ENCODE measurements around the gene CDK12. TPM values are rescaled to one million over a fixed set of nuclear protein-coding genes. Genes with fewer than 3 reads are reported as not detected.

Gene CDK12
- total and polyA plus RNA-seq, 9 of the 15 experiments (the other 6 are each of a cell fraction or from before 2014, with no cell fraction given) = 3.4 to 65.6 (median 36.8) TPM

- TF ChIP-seq ZNF592 (IDR thresholded peaks at IDR 0.05) (no peak), FOXJ2 (tag; IDR thresholded peaks at IDR 0.05) (no peak), GTF2B (IDR thresholded peaks at IDR 0.05; ENCODE audit: extremely low read depth, insufficient read length) (no peak), SAFB (IDR thresholded peaks at IDR 0.05; ENCODE audit: borderline replicate concordance, low read depth, low read length) (no peak), LARP7 (IDR thresholded peaks at IDR 0.05) (no peak), CCNT2 (IDR thresholded peaks at IDR 0.05; ENCODE audit: borderline replicate concordance, extremely low read depth, insufficient read length, low read depth, low read length) (no peak), ZNF253 (CRISPR knock-in tag; conservative IDR thresholded peaks at IDR 0.05) (no peak), MAFG (tag; conservative IDR thresholded peaks at IDR 0.05) (0 out of 2 replicates have a peak, but pooled peaks have one; percentile 26), POLR2AphosphoS2 (IDR thresholded peaks at IDR 0.05; ENCODE audit: low read length) (no peak), HOMEZ (CRISPR knock-in tag; IDR thresholded peaks at IDR 0.05) (no peak), EWSR1 (IDR thresholded peaks at IDR 0.05; ENCODE audit: borderline replicate concordance, low read depth, partially characterized antibody) (no peak), ZNF184 (CRISPR knock-in tag; IDR thresholded peaks at IDR 0.05) (no peak), EZH2 (IDR thresholded peaks at IDR 0.05; ENCODE audit: borderline replicate concordance, low read depth, low read length) (no peak), ZNF316 (IDR thresholded peaks at IDR 0.05) (peak; percentile 73), ZNF551 (CRISPR knock-in tag; IDR thresholded peaks at IDR 0.05) (no peak), PRMT5 (CRISPR knock-in tag; IDR thresholded peaks at IDR 0.05) (no peak), ZNF3 (CRISPR knock-in tag; IDR thresholded peaks at IDR 0.05) (no peak)
Measured at GRCh38 chr17:39485555-39485954, 24.3 kb downstream of the CDK12 start (continued).

Measured in K562 (cell line).